Measurements from ENCODE around the gene SPRYD3.
"Not testable (repeated sequence)": the region's sequence is repeated elsewhere in the genome, so short reads cannot be mapped to it uniquely, and the experiment has no call there.

SPRYD3 gene, protein sequence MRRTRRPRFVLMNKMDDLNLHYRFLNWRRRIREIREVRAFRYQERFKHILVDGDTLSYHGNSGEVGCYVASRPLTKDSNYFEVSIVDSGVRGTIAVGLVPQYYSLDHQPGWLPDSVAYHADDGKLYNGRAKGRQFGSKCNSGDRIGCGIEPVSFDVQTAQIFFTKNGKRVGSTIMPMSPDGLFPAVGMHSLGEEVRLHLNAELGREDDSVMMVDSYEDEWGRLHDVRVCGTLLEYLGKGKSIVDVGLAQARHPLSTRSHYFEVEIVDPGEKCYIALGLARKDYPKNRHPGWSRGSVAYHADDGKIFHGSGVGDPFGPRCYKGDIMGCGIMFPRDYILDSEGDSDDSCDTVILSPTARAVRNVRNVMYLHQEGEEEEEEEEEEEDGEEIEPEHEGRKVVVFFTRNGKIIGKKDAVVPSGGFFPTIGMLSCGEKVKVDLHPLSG

DNA sequence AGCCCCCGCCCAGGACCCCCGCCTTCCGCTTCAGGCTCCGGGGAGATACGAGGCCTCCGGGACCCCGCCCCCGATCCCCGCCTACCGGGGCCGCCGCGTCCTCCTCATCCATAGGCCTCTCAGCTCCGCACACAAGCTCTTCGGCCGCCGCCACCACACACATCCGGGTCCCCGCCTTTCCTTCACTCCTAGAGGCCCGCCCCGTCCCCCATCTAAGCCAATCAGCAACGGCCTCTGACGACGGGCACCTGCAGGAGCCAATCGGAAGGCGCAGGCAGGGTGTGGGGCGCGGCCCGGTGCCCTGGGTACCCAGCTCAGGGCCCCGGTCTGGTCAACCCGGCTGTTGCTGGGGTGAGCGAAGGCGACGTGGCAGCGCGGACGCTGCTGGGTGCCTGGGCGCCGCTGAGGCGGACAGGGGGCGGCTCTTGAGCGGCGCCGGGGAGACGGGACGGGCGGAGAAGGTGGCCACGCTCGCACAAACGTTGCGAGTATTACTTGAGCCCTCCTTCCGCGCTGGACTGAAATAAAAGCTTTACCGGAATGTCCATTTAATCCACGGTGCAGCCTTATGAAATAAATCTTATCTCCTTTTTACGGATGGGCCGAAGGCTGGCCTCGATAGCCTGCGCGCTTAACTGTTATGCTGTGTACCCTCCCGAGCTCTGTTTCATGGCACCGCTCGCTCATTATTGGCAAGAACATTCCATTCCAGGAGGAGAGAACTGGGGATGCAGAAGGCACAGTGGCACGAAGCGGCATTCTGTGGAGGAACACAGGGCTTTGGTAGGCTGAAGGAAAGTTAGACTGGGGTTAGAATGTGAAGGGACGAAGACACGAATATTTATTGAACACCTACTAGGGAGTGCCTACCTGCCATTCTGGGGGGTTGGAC, at the start of gene SPRYD3:
SPRYD3 (minus strand) TSS at position 165 of the 892 bp plus-strand sequence; CDS start at position 108, 57 bp downstream.
- DNase-seq: peak; percentile 98

DNA sequence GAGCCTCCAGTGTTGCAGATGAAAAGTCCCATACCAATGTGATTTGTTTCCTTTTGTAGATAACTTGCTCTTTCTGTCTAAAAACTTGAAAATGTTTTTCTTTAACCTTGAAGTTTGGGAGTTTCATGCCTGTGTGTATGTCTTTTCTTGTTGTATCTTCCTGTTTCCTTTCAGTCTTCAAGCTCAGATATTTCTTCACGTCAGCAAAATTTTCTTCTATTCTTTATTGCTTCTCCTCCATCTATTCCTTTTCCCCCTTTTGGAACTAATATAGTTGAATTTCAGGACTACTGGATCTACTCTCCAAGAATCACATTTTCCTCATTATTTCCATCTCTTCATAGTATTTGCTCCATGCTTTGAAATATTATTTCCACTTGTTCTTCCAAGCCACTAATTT, 48.0 kb upstream of the SPRYD3 start:
- DNase-seq: no peak

DNA sequence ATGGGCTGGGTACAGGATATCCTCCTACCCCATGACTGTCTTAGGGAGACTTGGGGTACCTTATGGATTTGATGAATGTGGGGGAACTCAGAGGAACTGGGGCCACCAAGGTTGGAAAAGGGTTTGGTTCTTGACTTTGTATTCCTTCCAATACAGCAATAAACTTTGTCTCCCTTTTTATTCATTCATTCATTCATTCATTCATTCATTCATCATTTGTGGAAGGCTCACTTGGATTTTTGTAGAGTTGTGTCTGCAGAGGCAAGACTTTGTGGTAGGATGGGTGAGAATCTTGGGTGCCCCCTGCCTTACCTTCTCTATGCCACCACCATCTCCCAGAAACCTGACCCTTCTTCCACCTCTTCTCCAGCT, 45.1 kb upstream of the SPRYD3 start:
- DNase-seq: no peak

DNA sequence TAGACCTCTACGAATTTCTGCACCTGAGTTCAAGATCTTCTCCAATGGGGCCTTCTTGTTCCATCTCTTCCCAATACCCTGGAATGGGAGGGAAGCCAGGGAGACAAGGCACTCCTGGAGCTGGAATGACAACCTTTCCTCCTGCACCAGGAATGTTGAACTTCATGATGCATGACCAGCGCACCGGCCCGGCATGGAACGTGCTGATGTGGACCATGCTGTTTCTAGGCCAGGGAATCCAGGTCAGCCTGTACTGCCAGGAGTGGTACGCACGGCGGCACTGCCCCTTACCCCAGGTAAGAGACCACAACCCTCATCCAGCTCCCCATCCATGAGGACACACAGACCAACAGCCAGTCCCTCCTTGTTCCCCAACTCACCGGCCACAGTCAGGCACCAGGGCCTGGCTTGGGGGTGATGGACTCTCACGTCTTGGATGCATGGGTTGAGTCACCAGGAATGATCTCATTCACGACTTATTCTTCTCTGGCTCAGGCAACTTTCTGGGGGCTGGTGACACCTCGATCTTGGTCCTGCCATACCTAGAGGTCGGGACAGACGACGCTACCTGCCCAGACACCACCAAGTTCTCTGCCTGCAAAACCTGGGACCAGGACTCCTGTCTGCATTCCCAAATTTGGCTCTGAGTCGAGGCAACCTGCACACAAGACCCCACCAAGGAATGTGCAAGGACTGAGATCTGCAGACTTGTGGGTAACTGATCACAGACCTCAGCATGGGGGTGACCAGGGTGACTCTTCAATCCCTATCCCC, 44.6 kb upstream of the SPRYD3 start:
- no peak for DNase-seq

DNA sequence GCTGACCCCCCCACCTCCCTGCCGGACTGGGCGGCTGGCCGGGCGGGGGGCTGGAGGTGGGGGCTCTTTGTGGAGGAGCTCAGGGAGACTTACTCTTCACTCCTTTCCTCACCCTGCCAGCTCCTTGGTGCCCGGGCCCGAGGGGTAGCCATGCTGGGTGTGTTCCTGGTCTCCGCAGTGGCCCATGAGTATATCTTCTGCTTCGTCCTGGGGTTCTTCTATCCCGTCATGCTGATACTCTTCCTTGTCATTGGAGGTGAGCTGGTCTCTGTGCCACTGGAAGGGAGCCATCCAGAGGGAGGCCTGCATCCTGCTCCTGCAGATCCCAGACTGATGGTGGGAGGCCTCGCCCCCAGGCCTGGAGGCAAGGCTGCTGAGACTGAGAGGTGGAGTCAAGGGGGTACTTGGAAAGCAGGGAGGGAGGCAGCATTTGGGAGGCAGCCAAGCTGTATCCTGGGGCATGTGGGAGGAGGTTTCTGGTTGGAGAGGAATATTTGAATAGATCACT, 43.8 kb upstream of the SPRYD3 start:
- DNase-seq: peak; percentile 72

DNA sequence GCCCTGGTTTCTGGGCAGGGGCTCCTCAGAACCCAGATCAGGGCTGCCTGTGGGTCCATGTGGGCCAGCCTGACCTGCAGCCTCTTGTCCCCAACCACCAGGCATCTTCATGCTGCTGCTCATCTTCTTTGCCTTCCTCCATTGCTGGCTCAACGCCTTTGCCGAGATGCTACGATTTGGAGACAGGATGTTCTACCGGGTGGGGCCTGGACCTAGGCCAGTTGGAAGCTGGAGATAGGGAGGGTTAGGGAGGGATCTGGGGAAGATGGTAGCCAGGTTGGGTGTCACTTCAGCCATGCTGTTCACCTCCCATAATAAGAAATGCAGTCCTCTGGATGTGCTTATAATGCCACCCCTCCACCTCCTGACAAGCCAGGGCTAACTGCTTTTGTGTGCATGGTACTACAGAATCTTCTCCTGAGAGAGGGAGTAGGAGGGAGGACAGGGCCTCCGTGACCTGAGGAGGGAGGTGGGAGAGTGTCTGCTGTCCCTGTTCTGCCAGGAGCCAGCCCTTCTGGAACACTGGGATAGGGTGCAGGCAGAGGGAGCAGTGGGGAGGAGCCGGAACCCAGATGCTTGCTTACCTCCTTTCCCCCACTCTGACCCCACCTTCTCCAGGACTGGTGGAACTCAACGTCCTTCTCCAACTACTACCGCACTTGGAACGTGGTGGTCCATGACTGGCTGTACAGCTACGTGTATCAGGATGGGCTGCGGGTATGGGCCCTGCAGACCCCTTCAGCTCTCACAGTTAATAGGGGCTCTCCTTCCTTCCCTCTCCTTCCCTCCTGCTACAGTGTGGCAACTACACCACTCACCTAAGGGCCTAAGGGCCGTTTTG, 41.7 kb upstream of the SPRYD3 start:
- no peak for DNase-seq

DNA sequence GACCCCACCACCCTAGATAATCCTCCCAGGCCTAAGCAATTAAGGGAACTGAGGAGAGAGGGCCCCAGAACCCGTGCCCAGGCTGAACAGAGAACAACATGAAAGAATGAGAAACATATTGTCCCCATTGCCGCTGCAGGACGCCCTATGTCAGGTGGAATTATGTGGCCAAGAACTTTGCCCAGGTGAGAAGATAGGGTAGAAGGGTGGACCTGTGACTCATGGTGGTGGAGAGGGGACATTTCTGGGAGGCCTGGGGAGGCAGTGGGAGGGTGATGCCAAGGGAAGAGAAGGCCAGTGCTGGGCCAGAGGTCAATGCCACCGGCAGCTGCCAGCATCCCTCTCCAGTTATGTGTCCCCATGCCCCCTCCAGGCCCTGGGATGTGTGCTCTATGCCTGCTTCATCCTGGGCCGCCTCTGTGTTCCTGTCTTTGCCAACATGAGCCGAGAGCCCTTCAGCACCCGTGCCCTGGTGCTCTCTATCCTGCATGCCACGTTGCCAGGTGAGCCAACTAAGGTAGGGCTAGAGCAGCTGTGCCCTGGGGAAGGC, 39.6 kb upstream of the SPRYD3 start:
- DNase-seq: no peak

DNA sequence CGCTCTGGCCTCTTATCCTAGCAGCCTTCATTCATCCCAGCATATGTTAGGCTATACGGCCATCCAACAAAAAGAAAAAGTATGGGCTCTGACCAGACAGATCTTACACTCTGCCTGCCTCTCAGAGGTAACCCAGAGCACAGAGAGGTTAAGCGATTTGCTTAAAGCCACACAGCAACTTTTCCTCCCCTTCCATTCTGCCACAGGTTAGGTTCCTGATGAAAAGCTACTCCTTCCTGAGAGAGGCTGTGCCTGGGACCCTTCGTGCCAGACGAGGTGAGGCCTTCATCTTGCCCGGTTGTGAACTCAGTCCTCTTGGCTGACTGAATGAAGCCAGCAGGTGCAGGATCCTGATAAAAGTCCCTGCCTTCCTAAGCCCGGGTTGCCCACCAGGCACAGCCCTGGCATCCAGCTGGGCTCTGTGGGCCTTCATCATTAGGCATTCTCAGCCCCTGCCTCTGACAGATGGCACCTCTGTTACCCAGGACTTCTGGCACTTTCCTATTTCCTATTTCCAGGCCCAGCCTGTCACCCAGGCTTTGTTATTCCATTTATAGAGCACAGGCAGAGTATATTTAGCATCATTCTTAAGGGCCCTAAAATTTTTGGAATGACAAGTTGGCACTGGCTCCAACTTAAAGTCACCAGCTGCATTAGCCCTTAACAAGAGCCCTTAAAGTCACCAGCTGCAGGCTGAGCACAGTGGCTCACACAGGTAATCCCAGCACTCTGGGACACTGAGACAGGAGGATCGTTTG, 36.9 kb upstream of the SPRYD3 start:
- peak; percentile 15 for DNase-seq

DNA sequence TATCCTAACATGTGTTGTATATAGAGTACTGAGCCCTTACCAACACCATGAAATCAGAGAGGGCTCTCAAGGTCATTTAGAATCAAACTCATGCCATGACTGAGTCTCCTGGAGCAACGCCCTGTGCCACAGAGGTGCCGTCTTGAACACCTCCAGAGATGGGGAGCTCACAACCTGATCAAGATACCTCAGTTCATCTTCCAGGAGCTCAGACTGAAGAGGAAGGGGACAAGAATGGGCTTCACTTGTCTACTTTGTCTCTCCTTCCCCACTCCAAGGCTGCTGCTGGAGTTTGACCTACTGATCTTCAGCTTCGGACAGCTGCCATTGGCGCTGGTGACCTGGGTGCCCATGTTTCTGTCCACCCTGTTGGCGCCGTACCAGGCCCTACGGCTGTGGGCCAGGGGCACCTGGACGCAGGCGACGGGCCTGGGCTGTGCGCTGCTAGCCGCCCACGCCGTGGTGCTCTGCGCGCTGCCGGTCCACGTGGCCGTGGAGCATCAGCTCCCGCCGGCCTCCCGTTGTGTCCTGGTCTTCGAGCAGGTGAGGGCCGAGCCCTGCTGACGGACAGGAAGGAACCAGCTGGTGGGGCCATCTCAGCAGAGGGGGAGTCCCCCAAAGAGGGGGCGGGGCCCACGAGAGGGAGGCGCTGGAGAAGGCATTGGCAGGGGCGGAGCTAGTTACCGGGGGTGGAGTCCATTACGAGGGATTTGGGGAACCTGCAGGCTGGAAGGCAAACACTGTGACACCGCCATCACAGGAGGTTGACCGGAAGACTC, 36.1 kb upstream of the SPRYD3 start:
- DNase-seq: no peak

DNA sequence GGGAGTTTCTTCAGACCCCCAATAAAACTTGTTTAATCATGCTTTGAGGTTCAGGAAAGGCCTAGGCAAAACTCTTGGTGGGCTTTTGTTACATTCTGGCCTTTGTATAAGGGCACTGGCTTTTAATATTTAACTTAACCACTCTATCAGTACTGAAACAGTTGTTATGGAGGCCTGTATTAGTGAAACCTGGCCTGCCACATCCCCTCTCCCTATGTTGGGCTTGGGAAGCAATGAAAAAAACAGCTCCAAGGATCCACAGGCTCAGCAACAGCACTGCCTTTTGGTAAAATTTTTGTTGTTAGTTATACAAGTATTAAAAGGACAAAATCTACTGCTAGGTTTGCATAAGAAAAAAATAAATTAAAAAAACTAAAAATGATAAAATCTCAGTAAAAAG, 34.8 kb upstream of the SPRYD3 start:
- no peak for DNase-seq

DNA sequence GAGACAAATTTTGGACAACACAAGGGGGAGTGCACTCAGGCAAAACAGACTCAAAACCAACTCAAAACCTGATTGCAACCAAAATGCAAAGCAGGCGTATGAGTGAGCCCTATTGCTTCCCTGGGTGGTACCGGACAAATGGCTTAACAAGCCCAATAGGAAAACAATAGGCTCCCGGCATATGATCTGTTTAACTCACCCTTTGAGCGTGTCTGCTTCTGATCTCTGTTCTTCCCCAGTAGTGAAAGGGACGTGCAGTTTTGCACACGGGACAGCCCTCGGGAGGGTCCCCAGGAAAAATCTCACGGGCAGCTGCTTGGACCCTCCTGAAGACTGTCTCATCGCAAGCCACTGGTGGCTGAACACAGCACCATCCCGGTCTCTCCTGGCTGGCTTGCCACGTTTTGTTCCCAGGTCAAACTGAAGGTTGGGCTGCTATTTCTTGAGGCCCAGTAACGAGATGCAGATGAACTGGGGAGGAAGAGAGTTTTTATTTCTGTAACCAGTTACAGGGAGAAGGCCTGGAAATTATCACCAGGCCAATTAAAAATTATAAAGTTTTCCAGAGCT, 34.0 kb upstream of the SPRYD3 start:
- DNase-seq: no peak

DNA sequence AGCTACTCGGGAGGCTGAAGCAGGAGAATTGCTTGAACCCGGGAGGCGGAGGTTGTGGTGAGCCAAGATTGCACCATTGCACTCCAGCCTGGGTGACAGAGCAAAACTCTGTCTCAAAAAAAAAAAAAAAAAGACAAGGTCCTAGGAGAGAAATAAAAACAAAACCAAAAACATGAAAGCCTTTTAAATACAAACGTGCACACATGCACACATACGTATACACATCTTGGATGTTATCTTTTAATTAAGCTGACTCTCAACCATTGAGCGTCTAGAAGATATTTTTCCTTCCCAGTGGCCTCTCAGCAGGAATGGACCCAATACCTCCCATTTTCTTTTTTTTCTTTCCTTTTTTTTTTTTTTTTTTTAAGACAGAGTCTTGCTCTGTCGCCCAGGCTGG, 33.2 kb upstream of the SPRYD3 start:
- DNase-seq: not testable (repeated sequence)

DNA sequence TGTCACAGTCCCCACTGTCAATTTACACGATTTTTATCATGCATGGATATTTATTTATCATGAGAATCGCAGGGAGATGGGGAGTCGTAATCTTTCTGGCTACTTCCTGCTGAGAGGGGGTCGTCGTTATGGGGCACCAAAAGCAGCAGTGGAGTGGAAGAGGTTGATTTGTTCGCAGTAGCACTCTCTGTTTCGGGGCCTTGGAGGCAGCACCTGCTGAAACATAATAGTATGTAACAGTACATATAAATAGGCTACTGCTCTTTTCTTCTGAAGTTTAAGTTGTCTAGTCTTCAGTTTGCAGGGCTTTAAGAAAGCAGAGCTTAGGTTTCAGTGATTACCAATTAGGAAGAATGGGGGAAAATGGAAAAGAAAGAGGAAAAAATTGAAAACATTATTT, 27.9 kb upstream of the SPRYD3 start:
- DNase-seq: no peak

DNA sequence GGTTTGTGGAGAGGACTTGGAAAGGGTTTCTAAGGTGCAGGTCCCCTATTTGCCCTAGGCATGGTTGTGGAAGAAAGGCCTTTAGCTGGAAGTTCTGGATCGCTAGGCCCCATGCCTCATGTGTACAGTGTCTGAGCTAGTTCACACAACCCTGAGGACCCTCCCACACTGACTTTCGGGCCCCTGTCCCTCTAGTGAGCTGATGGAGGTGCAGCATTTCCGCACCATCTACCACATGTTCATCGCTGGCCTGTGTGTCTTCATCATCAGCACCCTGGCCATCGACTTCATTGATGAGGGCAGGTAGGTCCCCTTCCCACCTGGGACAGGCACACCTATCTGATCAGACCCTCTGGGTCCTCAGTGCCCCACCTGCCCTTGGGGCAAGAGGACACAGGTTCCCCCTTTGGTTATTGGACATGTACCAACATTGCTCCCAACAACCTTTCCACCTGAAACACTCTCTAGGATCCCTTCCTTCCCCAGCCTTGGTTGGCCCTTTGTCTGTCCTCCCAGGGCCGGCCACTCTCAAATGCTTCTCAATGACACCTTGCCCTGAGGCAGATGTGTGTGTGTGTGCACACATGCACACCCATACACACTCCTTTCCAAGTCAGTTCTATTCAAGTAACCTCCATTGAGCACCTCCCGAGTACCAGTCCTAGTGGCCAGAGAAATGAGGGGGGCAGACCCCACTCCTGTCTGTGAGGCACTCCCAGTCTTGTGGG, 26.7 kb upstream of the SPRYD3 start:
- no peak for DNase-seq

DNA sequence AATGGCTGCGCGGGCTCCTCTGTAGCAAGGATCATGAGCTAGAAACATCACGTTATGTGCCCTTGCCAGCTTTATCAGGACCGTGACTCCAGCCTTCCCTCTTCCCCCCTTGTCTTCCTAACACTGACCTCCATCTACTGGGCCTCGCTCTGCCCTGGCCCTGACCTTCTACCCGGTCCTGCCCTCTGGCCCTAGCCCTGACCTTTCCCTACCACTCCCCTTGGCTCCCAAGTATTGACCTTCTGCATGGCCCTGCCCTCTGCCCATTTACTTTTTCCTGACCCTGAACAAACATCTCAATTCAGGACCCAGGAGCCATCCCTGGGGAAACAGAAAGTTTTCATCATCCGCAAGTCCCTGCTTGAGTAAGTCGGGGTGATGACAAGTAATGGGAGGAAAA, 26.1 kb upstream of the SPRYD3 start:
- no peak for DNase-seq

DNA sequence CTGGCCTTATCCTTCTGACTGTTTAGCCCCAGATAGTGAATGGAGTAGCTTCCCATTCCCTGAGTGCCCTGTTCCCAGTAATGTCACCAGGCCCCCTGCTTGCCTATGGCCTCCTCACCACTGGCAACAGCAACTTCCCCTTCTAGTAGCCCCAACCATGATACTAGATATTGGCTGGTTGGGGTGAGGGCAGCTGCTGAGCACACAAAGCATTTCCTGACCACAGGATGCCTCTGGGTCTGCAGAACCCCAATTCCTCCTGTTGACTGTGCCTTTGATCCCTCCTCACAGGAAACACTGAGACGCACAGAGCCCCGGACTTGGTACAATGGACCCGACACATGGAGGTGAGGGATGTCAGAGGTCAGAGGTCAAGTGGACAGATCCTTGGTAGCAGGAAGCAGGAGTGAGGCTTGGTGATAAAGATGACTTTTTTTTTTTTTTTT, 24.7 kb upstream of the SPRYD3 start:
- no peak for DNase-seq

DNA sequence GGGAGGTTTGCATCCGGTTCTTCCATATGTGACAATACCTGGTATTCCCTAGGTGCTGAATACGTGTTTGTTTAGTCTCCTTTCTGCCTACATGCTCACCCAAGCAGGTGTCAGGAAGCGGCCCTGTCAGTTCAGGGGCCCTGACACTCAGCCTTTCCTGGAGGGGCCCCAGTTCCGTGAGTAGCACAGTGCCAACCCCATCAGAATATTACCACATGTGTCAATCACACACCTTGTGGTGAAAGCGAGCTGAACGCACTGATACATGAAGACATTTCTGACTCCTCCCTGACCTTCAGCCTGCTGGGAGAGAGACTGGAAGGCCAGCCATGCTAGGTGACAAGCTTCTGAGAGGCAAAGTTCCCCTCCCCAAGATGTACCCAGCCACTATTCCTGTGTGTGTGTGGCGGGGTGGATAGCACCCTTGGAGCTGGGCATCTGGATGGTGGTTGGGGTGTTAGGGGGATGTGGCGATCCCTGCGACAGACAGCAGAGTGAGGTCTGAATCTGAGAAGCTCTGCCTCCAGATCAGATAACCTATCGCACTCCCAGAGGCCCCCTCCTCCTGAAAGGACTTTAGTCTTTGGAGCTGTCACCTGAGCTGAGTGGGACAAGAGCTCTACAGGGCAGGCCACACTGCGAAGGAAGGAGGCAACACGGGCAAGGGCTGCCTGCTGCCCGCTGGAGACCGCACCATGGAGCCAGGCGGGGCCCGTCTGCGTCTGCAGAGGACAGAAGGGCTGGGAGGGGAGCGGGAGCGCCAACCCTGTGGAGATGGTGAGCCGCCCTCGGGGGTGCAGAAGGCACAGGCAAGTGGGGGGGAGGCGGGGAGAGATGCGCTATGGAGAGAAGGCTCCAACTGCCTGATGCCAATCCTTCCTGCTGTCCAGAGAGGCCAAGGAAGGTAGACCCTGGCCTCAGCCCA, 24.0 kb upstream of the SPRYD3 start, which contains the start of gene SOAT2:
SOAT2 (plus strand) TSS at position 604 of the 925 bp plus-strand sequence; CDS start at position 696, 92 bp downstream.
- DNase-seq: peak; percentile 52
